DLD1 (cell line): ENCODE measurements around the gene FGF1.

Experiments
- in situ Hi-C: cut with HindIII; loops from 2 replicates; pipeline ENCODE4 v1.10.0; 2017; ENCODE audit warnings: low sequenced_read_pairs

FGF1 gene

GRCh38 chr5:142545650-142546322, 140.1 kb downstream of the FGF1 start:
- in situ Hi-C loops: loop anchor here (5.0 to 10.0 kb wide), 5 partner anchors 91 to 393 kb away; no protein-coding TSS in a partner anchor

- in situ Hi-C loops: loop anchor here (5.0 to 10.0 kb wide), 5 partner anchors 90 to 393 kb away; no protein-coding TSS in a partner anchor
These were observed 140.8 kb downstream of the FGF1 start for GRCh38 chr5:142544946-142545649.

- in situ Hi-C loops: loop anchor here (10.0 kb wide), 4 partner anchors 89 to 269 kb away; no protein-coding TSS in a partner anchor
These were observed 141.7 kb downstream of the FGF1 start for GRCh38 chr5:142544071-142544753.

- in situ Hi-C loops: loop anchor here (10.0 kb wide), 4 partner anchors 88 to 268 kb away; no protein-coding TSS in a partner anchor
These were observed 143.0 kb downstream of the FGF1 start for GRCh38 chr5:142542906-142543305.
